B cell (primary cell): Measurements from ENCODE around the gene MYO1E.

ENCODE experiments used
- EZH2 ChIP-seq: IDR thresholded peaks from 2 replicates; pipeline ENCODE4 v1.6.1; 2012; ENCODE audit warnings: borderline replicate concordance, low read depth, mild to moderate bottlenecking, moderate library complexity, low read length; ENCODE audit not compliant: insufficient read depth, poor library complexity, severe bottlenecking
- TF ChIP-seq, protein P1 (sequence below): fragments of 200-600 bp; IDR thresholded peaks from one replicate; pipeline ENCODE4 v1.8.0; 2022; ENCODE audit warnings: antibody characterized with exemption, mild to moderate bottlenecking

DNA sequence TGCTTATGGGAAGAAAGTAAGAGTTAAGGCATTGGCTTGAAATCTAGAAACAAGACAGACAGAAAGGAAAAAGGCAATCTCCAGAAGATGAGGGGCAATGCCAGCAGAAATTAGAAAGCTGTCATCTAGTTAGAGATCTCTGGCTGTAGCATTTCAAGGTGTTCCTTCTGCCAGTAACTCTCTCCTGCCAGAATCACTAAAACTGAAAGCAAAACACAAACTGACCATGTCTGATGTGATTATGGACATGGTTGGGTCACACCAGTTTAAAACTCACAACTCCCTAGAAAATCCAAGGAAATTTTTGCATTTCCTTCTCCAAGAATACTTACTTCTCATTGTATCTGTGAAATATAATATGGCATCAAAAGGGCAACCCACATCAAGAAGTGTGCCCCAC, 83.1 kb downstream of the MYO1E start:
- TF ChIP-seq, protein P1, sequence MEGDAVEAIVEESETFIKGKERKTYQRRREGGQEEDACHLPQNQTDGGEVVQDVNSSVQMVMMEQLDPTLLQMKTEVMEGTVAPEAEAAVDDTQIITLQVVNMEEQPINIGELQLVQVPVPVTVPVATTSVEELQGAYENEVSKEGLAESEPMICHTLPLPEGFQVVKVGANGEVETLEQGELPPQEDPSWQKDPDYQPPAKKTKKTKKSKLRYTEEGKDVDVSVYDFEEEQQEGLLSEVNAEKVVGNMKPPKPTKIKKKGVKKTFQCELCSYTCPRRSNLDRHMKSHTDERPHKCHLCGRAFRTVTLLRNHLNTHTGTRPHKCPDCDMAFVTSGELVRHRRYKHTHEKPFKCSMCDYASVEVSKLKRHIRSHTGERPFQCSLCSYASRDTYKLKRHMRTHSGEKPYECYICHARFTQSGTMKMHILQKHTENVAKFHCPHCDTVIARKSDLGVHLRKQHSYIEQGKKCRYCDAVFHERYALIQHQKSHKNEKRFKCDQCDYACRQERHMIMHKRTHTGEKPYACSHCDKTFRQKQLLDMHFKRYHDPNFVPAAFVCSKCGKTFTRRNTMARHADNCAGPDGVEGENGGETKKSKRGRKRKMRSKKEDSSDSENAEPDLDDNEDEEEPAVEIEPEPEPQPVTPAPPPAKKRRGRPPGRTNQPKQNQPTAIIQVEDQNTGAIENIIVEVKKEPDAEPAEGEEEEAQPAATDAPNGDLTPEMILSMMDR = no peak
- TF ChIP-seq EZH2 = no peak
